HFFc6 (cell line): ENCODE data around the gene GPC5. TPM values are rescaled to one million over a fixed set of nuclear protein-coding genes. Genes with fewer than 3 reads are reported as not detected.

ENCODE experiments used
- DNase-seq: peaks from one replicate; pipeline ENCODE4 v3.0.0-alpha.2; 2018
- H3K27ac Mint-ChIP-seq: 2 replicates; pipeline ENCODE4 v1.8.0; 2020; ENCODE audit warnings: mild to moderate bottlenecking, mixed read lengths
- H3K27me3 Mint-ChIP-seq: 2 replicates; pipeline ENCODE4 v1.8.0; 2021; ENCODE audit warnings: mild to moderate bottlenecking, moderate library complexity, mixed read lengths; ENCODE audit not compliant: insufficient read depth
- H3K36me3 Mint-ChIP-seq: 2 replicates; pipeline ENCODE4 v1.8.0; 2021; ENCODE audit warnings: low read depth, mixed read lengths
- H3K4me1 Mint-ChIP-seq: 2 replicates; pipeline ENCODE4 v1.8.0; 2020; ENCODE audit warnings: low read depth, mixed read lengths
- H3K4me3 Mint-ChIP-seq: 2 replicates; pipeline ENCODE4 v1.8.0; 2020; ENCODE audit warnings: mild to moderate bottlenecking, moderate library complexity, mixed read lengths
- H3K9me3 Mint-ChIP-seq: 2 replicates; pipeline ENCODE4 v1.8.0; 2020; ENCODE audit warnings: mild to moderate bottlenecking, mixed read lengths
- total RNA-seq, 6 experiments: library from RNA; stranded (reverse); fragmentation: NEBNext Ultra II Directional; extraction: Animal tissue kit (Norgen Biotek cat#: 25700); gene quantifications; 2 replicates in 1 of 6; 3 replicates in 5 of 6; pipeline ENCODE4 v1.2.3, GENCODE V29; 2021
- TF ChIP-seq, protein P1 (sequence below): fragments of 200-600 bp; sonication (generic); IDR thresholded peaks from 2 replicates; pipeline ENCODE4 v1.5.0; 2021; ENCODE audit warnings: antibody characterized with exemption, mild to moderate bottlenecking

The GPC5 gene
- total RNA-seq, 6 experiments from 2014 or later = 0.06 TPM; not detected in 5

DNA sequence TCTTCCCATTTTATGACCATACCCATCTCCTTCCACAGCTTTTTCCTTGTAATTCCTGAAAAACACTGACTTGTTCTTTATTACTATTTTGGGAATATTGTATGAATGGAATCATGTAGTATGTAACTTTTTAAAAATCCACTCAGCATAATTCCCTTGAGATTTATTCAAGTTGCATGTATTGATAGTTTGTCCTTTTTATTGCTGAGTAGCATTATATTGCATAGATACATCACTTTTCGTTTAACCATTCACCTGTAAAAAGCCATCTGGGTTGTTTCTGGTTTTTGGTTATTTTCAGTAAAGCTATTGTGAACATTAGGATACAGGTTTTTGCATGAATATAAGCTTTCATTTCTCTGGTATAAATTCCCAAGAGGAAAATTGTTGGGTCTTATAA is 115.4 kb downstream of the GPC5 start:
- no peaks in the 10 kb centered on the region for H3K4me1 Mint-ChIP-seq
- TF ChIP-seq, protein P1, sequence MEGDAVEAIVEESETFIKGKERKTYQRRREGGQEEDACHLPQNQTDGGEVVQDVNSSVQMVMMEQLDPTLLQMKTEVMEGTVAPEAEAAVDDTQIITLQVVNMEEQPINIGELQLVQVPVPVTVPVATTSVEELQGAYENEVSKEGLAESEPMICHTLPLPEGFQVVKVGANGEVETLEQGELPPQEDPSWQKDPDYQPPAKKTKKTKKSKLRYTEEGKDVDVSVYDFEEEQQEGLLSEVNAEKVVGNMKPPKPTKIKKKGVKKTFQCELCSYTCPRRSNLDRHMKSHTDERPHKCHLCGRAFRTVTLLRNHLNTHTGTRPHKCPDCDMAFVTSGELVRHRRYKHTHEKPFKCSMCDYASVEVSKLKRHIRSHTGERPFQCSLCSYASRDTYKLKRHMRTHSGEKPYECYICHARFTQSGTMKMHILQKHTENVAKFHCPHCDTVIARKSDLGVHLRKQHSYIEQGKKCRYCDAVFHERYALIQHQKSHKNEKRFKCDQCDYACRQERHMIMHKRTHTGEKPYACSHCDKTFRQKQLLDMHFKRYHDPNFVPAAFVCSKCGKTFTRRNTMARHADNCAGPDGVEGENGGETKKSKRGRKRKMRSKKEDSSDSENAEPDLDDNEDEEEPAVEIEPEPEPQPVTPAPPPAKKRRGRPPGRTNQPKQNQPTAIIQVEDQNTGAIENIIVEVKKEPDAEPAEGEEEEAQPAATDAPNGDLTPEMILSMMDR = no peak
- H3K9me3 Mint-ChIP-seq = peaks cover 24% of the 10 kb centered on the region
- H3K4me3 Mint-ChIP-seq = no peak overlapping the region
- H3K27me3 Mint-ChIP-seq = no peaks in the 10 kb centered on the region
- no peaks in the 10 kb centered on the region; the same call in 1 of the 2 replicates for H3K36me3 Mint-ChIP-seq
- no peak overlapping the region for H3K27ac Mint-ChIP-seq
- no peak for DNase-seq

DNA sequence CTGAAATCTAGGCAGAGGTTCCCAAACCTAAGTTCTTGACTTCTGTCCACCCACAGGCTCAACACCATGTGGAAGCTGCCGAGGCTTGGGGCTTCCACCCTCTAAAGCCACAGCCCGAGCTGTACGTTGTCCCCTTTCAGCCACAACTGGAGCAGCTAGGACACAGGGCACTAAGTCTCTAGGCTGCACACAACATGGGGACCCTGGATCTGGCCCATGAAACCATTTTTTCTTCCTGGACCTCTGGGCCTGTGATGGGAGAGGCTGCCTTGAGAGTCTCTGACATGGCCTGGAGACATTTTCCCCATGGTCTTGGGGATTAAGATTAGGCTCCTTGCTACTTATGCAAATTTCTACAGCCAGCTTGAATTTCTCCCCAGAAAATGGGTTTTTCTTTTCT is 118.4 kb downstream of the GPC5 start:
- Mint-ChIP-seq H3K4me1 (no peaks in the 10 kb centered on the region), H3K4me3 (no peak overlapping the region), H3K27me3 (no peaks in the 10 kb centered on the region)

DNA sequence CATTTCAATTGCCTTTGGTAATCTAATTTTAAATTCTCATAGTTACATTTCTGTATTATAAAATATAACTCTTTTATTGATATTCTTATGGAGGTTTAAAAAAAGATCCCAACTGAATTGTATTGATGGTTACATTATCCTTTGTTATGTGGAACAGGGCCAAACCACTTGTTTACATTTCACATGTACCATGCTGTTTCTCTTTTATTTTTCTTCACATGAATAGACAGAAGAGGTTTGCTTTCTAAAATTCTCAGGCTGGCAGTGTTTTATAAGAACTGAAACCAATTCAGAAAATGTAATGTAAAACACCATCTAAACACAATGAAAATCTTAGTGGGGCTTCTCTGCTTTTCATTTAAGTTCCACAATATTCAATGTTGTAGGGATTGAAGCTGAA is 122.5 kb downstream of the GPC5 start:
- TF ChIP-seq, protein P1 = no peak
- no peaks in the 10 kb centered on the region; the same call in 1 of the 2 replicates for H3K36me3 Mint-ChIP-seq
- no peak overlapping the region for H3K4me3 Mint-ChIP-seq
- no peak for DNase-seq
- H3K9me3 Mint-ChIP-seq = peaks cover 30% of the 10 kb centered on the region
- no peak overlapping the region for H3K27ac Mint-ChIP-seq
- no peaks in the 10 kb centered on the region for H3K27me3 Mint-ChIP-seq
- no peaks in the 10 kb centered on the region for H3K4me1 Mint-ChIP-seq

More for the DNA sequence above, 118.4 kb downstream of the GPC5 start:
- TF ChIP-seq, protein P1 = no peak
- no peak for DNase-seq
- Mint-ChIP-seq H3K27ac (no peak overlapping the region), H3K36me3 (no peaks in the 10 kb centered on the region; the same call in 1 of the 2 replicates), H3K9me3 (peaks cover 27% of the 10 kb centered on the region)

DNA sequence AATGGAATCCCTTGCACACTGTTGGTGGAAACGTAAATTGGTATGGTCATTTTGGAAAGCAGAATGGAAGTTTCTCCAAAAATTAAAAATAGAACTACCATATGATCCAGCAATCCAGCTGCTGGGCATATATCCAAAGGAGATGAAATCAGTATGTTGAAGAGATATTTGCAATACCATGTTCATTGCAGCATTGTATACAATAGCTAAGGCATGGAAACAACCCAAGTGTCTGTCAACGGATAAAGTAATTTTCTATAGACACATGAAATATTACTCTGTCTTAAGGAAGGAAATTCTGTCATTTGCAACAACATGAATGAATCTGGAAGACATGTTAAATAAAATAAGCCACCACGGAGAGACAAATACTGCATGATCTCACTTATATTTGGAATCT is 124.7 kb downstream of the GPC5 start:
- Mint-ChIP-seq H3K4me1 (no peaks in the 10 kb centered on the region), H3K27me3 (no peaks in the 10 kb centered on the region), H3K27ac (no peak overlapping the region), H3K4me3 (no peak overlapping the region), H3K36me3 (no peaks in the 10 kb centered on the region; the same call in 1 of the 2 replicates), H3K9me3 (peaks cover 38% of the 10 kb centered on the region)
- DNase-seq = no peak
- TF ChIP-seq, protein P1 = no peak

DNA sequence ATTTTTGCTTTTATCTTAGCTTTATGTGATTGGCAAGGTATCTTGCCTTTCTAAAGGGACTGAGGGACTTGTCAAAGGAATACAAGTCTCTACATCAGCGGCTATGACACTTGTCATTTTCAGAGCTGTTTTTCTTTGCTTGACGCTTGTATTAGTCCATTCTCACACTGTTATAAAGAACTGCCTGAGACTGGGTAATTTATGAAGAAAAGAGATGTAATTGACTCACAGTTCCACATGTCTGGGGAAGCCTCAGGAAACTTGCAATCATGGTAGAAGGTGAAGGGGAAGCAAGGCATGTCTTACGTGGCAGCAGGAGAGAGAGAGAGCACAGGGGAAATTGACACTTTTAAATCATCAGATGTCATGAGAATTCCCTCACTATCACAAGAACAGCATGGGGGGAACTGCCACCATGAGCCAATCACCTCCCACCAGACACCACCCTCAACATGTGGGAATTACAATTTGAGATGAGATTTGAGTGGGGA is 128.2 kb downstream of the GPC5 start:
- Mint-ChIP-seq H3K4me3 (no peak overlapping the region), H3K9me3 (peaks cover 34% of the 10 kb centered on the region), H3K36me3 (no peaks in the 10 kb centered on the region), H3K27ac (no peak overlapping the region), H3K4me1 (no peaks in the 10 kb centered on the region), H3K27me3 (no peaks in the 10 kb centered on the region)
- TF ChIP-seq, protein P1 = no peak
- DNase-seq = no peak
